HepG2 (cell line): ENCODE results near the gene CHMP1B.

Source experiments
- AFF4 ChIP-seq: sonication (generic); formaldehyde crosslinking; IDR thresholded peaks from 2 replicates; pipeline ENCODE4 v1.4.0; 2020; ENCODE audit warnings: missing genetic modification reagents
- ZBTB10 ChIP-seq: sonication (generic); formaldehyde crosslinking; IDR thresholded peaks from 2 replicates; pipeline ENCODE4 v1.4.0; 2020; ENCODE audit warnings: missing genetic modification reagents, borderline replicate concordance

DNA sequence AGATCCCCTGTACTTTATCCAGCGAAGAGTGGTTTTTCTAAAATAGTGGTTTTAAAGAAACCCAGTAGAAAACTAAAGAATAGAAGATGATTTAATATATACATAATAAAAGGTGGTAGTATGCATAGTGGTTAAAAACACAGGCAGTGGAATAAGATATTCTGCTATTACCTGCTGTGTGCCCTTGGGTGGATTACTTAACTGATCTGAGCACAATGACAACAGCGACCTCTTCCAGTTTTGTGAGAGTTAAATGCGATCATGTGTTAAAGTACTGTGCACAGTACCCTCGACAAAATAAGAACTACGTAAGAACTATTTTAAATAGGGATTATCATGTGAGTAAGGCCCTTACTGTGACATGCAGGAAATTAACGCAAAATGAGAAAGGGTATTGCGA is 30.0 kb upstream of the CHMP1B start:
- TF ChIP-seq ZBTB10 (CRISPR knock-in tag) (no peak), AFF4 (CRISPR knock-in tag) (no peak)
